Stimulated activated CD4-positive, alpha-beta T cell treated with anti-CD3 and anti-CD28 coated beads, Interleukin-1b, Interleukin-23, amount 100 ng/mL, for 24 hours (primary cell): Measurements from ENCODE around the gene TLN1.

Source experiments
- DNase-seq, 4 experiments: peaks; one replicate each; pipeline ENCODE4 v3.0.0-alpha.2; 2020; ENCODE audit warnings: low read depth in 4 of 4, low spot score in 1 of 4

The TLN1 gene

DNA sequence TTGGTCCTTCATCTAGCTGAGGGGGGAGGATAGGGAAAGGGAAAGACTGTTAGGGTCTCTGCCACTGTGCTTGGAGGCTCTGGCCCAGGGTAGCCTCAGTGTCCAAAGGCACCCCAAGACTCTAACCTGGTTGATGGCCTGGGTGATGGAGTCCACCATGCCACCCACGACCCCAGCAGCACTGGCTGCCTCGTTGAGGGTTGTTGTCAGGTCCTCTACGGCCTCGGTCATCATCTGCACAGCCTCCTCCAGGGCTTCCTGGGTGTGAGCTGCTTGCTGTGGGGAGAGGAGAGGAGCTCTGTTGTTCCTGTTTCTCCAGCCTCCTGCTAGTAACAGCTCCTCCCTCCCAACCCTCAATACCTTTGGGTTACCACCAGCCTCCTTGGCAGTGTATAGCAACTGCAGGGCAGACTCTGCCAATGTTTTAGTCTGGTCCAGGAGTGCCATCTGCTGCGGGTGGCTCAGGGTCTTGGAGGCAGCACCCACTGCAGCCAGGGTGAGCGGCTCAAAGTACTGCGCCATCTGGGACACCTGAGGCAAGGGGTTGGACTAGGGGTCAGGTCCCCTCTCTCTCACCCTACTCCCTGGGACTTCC, 26.1 kb downstream of the TLN1 start:
- DNase-seq: no peak

- no peak for DNase-seq
These were observed 26.6 kb downstream of the TLN1 start for GRCh38 chr9:35705372-35705771.

DNA sequence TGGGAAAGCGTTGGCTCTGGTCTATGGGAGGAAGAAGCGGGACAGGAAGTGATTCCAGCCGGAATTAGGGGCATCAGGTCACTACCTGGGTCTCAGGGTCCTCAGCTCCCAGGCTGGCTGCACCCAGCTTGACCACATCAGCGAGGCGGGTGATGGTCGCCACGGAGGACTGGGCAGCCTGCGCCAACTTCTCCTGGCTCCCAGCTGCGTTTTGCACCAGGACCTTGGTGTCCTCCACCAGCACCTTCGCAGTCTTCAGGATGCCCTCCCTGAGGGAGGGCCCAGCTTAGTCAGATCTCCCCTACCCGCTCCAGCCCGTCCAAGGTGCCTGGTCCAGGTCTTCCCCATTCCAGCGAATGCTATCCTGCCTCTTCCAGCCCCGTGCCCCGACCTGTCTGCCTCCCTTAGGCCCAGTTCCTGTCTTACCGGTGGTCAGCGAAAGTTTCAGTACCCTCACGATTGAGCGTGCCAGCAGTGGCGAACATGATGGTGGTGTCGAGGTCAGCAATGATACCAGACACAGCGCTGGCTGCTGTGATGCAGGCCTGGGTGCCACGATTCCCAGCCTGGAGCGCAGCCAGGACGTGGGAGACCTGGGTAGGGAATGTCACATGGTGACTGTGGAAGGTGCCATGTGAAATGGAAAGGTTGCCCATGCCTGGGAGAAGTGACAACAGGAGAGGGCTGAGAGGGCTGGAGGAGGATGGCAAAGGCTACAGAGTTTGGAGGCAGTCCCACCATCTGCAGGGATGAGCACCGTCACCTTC, 27.9 kb downstream of the TLN1 start:
- DNase-seq: no peak

GRCh38 chr9:35702696-35703095, 29.3 kb downstream of the TLN1 start:
- DNase-seq: no peak

DNA sequence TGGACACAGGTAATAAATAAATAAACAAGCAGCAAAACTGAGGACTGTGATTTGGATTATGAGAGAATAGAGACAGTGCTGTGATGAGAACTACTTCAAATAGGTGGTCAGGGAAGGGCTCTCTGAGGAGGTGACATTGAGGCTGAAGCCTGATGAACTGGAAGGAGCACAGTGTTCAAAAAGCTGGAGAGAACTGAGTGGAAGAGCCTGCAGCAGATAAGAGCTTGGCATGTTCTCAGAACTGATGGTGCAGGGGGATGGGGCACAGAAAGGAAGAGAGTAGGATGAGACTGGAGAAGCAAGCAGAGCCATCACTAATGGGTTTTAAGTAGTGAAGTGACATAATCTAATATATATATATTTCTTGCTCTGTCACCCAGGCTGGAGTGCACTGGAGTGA, 31.1 kb downstream of the TLN1 start:
- DNase-seq: no peak

DNA sequence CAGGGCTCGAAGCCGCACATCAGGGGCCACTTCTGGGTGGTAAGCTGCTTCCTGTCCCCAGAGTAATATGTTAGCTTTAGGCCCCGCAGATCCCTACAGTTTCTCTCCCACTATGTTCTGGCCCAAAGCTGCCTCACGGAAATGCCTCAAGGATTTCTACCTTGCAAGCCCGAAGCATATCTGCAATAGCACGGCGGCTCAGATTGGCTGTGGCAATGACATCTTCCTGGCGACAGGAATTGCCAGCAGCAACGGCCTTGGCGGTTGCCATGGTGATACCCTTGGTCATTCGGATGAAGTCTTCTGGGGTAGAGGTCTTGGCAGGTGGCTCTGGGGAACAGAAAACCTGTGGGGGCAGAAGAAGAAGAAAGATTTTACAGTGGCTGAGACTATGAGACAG, 32.0 kb downstream of the TLN1 start:
- DNase-seq: no peak

GRCh38 chr9:35698231-35698630, 33.8 kb downstream of the TLN1 start:
- DNase-seq: no peak

DNA sequence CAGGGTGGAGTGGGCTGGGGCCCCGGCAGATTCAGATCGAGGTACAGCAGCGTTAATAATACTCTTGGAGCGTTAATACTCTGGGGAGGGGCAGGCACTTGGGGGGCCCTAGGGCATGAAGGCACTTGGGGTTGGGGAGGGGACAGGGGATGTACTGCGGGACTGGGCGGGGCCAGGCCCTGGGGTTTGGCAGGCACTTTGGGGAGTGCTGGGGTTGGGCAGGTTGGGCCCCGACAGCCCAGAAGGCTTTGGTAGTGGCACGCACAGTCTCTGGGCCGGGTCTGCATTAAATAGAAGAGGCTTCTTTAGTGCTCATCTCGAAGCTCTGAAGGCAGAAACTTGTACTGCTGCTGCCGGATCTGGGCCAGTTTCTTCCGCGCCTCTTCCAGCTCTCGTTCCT, 34.5 kb downstream of the TLN1 start:
- no peak for DNase-seq

DNA sequence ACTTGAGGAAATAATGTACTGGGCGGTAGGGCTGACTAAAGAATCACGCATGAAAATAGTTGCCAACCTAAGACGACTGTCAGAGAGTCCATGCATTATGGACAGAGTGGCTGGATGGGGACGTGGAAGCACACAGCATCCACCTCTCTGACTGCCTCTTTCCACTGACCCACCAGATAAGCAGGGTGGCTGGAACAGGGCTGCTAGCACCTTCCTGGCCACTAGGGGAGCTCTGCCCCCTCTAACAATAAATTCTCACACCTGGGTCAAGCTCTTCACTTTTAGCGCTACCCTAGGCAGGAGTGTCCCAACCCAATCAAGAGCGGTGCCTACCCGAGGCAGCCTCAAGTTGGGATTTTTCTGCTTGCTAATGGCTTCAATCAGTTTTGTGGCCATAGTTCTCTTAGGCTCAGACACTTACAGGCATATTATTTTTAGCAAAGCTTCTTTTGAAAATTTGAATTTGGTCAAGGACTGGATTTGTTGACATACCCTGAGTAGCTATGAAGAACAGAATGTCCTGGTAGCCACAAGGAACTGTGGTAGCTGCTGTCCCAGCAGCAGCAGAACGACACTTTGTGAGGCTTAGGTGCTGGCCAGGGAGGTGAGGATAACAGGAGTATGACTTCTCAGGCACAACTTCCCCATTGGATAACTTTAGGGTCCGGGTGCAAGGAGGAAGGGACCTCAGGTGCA, 35.3 kb downstream of the TLN1 start:
- DNase-seq: peak in 1 of 4 experiments; percentile 33

GRCh38 chr9:35695943-35696401, 36.0 kb downstream of the TLN1 start:
- no peak for DNase-seq

DNA sequence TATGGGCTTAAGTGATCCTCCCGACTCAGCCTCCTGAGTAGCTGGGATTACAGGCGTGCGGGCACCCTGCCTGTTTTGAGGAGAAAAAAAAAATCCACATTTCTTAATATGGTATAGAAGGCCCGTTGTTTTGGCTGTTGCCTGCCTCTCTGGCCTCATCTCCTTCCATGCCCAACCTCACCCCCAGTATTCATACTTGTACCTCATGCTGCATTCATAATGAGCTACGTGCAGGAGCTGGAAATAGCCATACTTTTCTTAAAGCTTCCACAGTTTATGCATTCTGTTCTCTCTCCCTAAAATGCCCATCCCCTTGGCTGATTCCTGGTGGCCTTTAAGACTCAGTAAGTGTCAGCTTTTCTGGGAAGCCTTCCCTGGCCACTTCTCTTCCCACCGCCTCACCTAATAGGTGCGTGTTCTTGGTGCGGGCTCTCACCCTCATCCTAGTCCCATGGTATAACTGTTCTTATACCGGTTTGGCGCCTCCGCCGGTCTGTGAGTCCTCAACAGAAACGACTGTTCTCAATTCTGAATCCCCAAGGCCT, 40.2 kb downstream of the TLN1 start:
- DNase-seq: no peak

- no peak for DNase-seq
These were observed 40.7 kb downstream of the TLN1 start for GRCh38 chr9:35691334-35691650.

DNA sequence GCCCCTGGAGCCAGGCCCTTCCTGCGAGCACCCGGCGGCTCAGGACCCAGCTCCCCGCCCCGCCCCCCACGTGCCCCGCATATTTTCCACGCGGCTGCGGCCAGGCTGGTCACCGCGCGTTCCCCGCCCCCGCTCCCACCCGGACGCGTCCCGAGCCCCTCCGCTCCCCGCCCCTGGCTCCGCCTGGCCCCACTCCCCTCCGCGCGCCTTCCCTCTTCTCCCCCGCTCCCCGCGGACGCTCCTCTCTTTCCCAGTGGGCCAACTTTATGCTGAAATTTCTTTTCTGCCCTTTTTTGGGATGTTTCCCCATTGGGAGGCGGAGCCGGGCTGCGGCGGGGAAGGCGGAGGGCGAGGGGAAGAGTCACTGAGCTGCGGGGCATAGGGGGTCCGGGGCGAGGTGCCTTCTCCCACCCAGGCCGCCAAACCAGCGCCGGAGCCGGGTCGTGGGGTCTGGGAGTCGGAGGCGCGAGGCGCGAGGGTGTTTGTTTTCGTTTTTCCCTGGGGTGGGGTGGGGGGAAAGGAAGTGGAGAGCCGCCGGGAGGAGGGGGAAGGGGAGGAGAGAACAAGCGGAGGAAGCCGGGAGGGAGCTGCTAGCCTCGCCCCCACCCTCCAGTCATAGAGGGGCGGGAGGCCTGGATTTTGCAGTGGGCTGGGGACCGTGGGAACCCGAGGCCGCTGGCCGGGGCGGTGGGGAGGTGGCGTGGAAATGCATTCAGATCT, 41.2 kb downstream of the TLN1 start:
- no peak for DNase-seq

DNA sequence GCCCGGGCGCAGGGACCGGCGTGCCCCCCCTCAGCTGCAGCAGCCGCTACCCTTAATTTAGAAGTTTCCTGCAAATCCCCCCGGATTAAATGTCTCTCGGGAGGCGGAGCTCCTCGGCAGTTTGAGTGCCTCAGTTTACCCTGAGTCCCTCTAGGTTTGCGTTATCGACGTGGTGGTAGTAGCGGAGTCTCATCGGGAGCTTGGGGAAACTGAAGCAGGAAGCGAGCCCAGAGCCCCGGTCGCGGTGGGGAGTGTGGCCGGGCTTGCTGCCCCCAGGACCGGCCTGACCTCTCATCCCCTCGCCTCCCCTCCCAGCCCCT, 41.7 kb downstream of the TLN1 start:
- DNase-seq: no peak

DNA sequence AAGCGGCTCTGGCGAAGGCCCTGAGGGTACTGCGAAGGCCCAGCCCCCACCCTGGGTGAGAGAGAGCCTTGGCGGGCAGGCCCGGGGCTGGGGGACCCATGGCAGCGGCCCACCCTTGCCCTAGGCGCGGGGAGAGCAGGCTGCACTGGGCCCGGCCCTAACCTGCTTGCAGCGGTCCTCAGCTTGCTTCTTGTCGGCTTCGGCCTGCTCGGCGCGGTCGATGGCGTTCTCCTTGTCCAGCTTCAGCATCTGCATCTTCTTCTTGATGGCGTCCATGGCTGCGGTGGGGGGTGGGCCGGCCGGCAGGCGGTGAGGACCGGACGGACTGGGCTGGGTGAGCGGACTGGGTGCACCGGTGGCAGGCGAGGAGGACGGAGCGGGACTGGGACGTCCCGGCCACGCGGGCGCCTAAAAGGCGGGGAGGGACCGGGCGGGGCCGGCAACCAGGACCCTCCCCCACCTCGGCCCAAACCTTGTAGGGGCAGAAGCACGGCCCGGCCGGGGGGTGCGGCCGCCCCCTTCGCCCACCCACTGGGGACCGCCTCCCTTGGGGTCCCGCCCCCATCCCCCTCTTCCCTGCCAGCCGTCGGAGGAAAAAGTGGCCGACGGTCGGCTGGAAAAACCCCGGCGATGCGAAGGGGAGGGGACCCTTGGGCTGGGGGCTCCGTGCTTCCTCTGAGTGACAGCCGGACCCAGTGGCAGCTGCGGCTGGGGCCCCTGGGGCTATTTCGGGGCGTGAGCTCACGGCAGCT, 42.3 kb downstream of the TLN1 start, which contains the start of gene TPM2:
Gene TPM2, minus strand, starts transcription at position 384 of the 752 bp plus-strand sequence. Its CDS starts 108 bp downstream, at position 276.
- DNase-seq: no peak

DNA sequence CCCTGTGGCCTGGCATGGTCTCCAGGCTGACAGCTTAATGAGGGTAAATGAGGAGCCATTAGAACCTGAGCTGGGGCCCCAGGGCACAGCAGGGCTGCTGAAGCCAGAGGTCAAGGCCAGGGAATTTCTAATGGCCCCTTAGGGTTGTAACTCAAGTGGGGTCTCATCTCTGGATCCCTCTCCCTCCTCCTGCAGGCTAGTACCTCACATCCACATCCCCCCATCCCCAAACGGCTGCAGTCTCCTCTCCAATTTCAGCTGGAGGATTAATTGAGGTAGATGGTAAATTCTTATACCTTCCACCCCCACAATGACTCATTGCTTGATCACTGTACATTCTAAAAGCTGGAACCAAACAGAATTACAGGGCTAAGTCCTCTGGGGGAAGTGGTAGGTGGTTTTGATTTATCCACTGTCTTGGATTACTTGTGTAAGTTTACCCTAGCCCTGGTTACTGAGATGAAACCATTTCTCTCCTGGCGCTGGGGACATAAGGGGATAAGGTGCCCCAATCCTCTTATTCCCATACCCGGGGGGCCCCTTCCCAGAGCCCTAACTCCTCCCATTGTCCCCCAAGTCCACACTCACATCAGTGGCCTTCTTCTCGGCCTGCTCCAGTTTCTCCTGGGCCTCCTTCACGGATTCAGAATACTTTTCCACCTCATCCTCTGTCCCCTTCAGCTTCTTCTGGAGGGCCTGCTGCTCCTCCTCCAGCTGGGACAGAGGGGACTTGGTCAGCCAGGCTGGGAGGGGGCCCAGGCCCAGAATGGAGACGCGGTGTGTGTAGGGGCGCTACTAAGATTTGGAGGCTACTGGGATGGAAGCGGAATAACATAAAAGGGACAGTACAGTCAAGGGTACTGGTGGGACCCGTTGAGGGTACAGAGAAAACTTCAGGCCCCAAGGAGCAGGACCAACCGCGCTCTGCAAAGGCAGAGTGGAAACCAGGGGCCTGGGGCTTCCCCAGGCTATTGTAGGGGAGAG, 43.1 kb downstream of the TLN1 start:
- DNase-seq: no peak

GRCh38 chr9:35687972-35688557, 43.9 kb downstream of the TLN1 start:
- DNase-seq: no peak

GRCh38 chr9:35687306-35687705, 44.7 kb downstream of the TLN1 start:
- no peak for DNase-seq
